MM.1S (cell line): ENCODE data around the gene PGM1.

Experiments used
- DNase-seq: peaks from one replicate; pipeline ENCODE4 v3.0.0-alpha.2; 2015
- H2AFZ ChIP-seq: fragments of 300-600 bp; sonication (generic); 2 replicates; pipeline ENCODE4 v1.6.0; 2016; ENCODE audit warnings: antibody characterized with exemption, low read length
- H3F3A ChIP-seq: fragments of 300-600 bp; sonication (generic); 2 replicates; pipeline ENCODE4 v1.6.1; 2016; ENCODE audit warnings: mild to moderate bottlenecking, antibody characterized with exemption, low read length, moderate library complexity, mixed read lengths; ENCODE audit not compliant: insufficient read depth
- H3K27ac ChIP-seq: fragments of 300-600 bp; sonication (generic); 2 replicates; pipeline ENCODE4 v1.5.1; 2016; ENCODE audit warnings: mild to moderate bottlenecking, low read length
- H3K27me3 ChIP-seq: fragments of 300-600 bp; sonication (generic); replicated peaks from 2 replicates; pipeline ENCODE4 v1.6.0; 2016; ENCODE audit warnings: low read length; ENCODE audit not compliant: insufficient read depth
- H3K36me3 ChIP-seq: fragments of 300-600 bp; sonication (generic); replicated peaks from 2 replicates; pipeline ENCODE4 v1.6.1; 2016; ENCODE audit warnings: mild to moderate bottlenecking, low read length, mixed read lengths; ENCODE audit not compliant: insufficient read depth
- H3K4me1 ChIP-seq: fragments of 300-600 bp; sonication (generic); 2 replicates; pipeline ENCODE4 v1.6.1; 2016; ENCODE audit warnings: low read length, mixed read lengths
- H3K4me2 ChIP-seq: fragments of 300-600 bp; sonication (generic); 2 replicates; pipeline ENCODE4 v1.6.0; 2016; ENCODE audit warnings: low read depth, low read length
- H3K4me3 ChIP-seq: fragments of 300-600 bp; sonication (generic); 2 replicates; pipeline ENCODE4 v1.5.1; 2016; ENCODE audit warnings: low read length, mixed read lengths
- H3K79me2 ChIP-seq: fragments of 300-600 bp; sonication (generic); 2 replicates; pipeline ENCODE4 v1.6.1; 2016; ENCODE audit warnings: mixed run types, low read length, mixed read lengths
- H3K9ac ChIP-seq: fragments of 300-600 bp; sonication (generic); 2 replicates; pipeline ENCODE4 v1.6.1; 2016; ENCODE audit warnings: low read length, mixed read lengths
- H3K9me2 ChIP-seq: fragments of 300-600 bp; sonication (generic); replicated peaks from 2 replicates; pipeline ENCODE4 v1.6.1; 2016; ENCODE audit warnings: mild to moderate bottlenecking, low read length, mixed read lengths; ENCODE audit not compliant: insufficient read depth
- H3K9me3 ChIP-seq: fragments of 300-600 bp; sonication (generic); replicated peaks from 2 replicates; pipeline ENCODE4 v1.6.1; 2016; ENCODE audit warnings: mild to moderate bottlenecking, low read length, mixed read lengths; ENCODE audit not compliant: insufficient read depth
- H4K20me1 ChIP-seq: fragments of 300-600 bp; sonication (generic); 2 replicates; pipeline ENCODE4 v1.6.1; 2016; ENCODE audit warnings: mild to moderate bottlenecking, low read length, moderate library complexity, mixed read lengths; ENCODE audit not compliant: insufficient read depth
- CTCF ChIP-seq: fragments of 300-600 bp; sonication (generic); IDR thresholded peaks from 2 replicates; pipeline ENCODE4 v1.5.1; 2016; ENCODE audit warnings: antibody characterized with exemption, low read length, mixed read lengths
- EZH2 ChIP-seq: fragments of 300-600 bp; sonication (generic); optimal IDR thresholded peaks from 2 replicates; pipeline ENCODE3; 2017; ENCODE audit warnings: low read depth, mild to moderate bottlenecking, antibody characterized with exemption, low read length, mixed read lengths
- EZH2phosphoT487 ChIP-seq: fragments of 300-600 bp; sonication (generic); IDR thresholded peaks from 2 replicates; pipeline ENCODE4 v1.6.1; 2018; ENCODE audit warnings: antibody characterized with exemption, low read length

The PGM1 gene

GRCh38 chr1:63612971-63613370, 19.8 kb downstream of the PGM1 start:
- H3K4me1 ChIP-seq, result no peaks in the 10 kb centered on the region
- no peak overlapping the region for H2AFZ ChIP-seq
- no peak overlapping the region for H3K4me3 ChIP-seq
- no peaks in the 10 kb centered on the region for H3K27me3 ChIP-seq
- no peaks in the 10 kb centered on the region for H3K9me3 ChIP-seq
- DNase-seq, result no peak
- TF ChIP-seq EZH2, result no peak
- TF ChIP-seq EZH2phosphoT487, result no peak
- no peak for TF ChIP-seq CTCF
- H3K27ac ChIP-seq, result no peak overlapping the region
- no peaks in the 10 kb centered on the region for H3K9me2 ChIP-seq
- no peak overlapping the region for H3K9ac ChIP-seq
- H4K20me1 ChIP-seq, result no peaks in the 10 kb centered on the region
- H3K79me2 ChIP-seq, result no peaks in the 10 kb centered on the region; the same call in 1 of the 2 replicates
- no peak overlapping the region for H3K4me2 ChIP-seq
- H3F3A ChIP-seq, result no peaks in the 10 kb centered on the region
- no peaks in the 10 kb centered on the region for H3K36me3 ChIP-seq

- Histone ChIP-seq H3K9ac (no peak overlapping the region), H2AFZ (no peak overlapping the region), H3F3A (no peaks in the 10 kb centered on the region), H3K27me3 (no peaks in the 10 kb centered on the region), H3K4me1 (no peaks in the 10 kb centered on the region), H3K4me3 (no peak overlapping the region), H3K27ac (no peak overlapping the region), H4K20me1 (no peaks in the 10 kb centered on the region), H3K36me3 (no peaks in the 10 kb centered on the region), H3K4me2 (no peak overlapping the region), H3K9me2 (no peaks in the 10 kb centered on the region), H3K9me3 (no peaks in the 10 kb centered on the region), H3K79me2 (no peaks in the 10 kb centered on the region)
- peak; percentile 68 for DNase-seq
- no peak for TF ChIP-seq EZH2
- no peak for TF ChIP-seq EZH2phosphoT487
- TF ChIP-seq CTCF, result peak; percentile 70
Observed at GRCh38 chr1:63615768-63616420, 22.7 kb downstream of the PGM1 start.

DNA sequence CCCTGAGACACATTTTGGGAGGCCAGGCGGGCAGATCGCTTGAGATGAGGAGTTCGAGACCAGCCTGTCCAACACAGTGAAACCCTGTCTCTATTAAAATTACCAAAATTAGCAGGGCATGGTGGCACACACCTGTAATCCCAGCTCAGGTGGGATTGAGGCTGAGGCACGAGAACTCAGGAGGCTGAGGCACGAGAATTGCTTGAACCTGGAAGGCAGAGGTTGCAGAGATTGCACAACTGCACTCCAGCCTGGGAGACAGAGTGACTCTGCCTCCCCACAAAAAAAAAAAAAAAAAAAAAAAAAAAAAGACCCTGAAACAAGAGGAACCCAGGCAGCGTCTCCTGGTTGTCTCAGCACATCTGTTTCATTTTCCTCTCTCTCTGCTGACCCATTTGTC, 24.2 kb downstream of the PGM1 start:
- Histone ChIP-seq H3K36me3 (no peaks in the 10 kb centered on the region), H3F3A (no peaks in the 10 kb centered on the region), H3K27ac (no peak overlapping the region), H3K4me2 (no peak overlapping the region), H2AFZ (no peak overlapping the region), H3K27me3 (no peaks in the 10 kb centered on the region), H3K79me2 (no peaks in the 10 kb centered on the region), H3K4me3 (no peak overlapping the region), H3K9me3 (no peaks in the 10 kb centered on the region), H3K9me2 (no peaks in the 10 kb centered on the region), H3K9ac (no peak overlapping the region), H3K4me1 (no peaks in the 10 kb centered on the region), H4K20me1 (no peaks in the 10 kb centered on the region)
- no peak for TF ChIP-seq EZH2
- TF ChIP-seq EZH2phosphoT487, result no peak
- TF ChIP-seq CTCF, result no peak
- DNase-seq, result no peak
